Spleen (tissue), 7 donors: ENCODE data around the gene SLC17A8.

Experiments
- CTCF ChIP-seq, 11 experiments: fragments of 200-600 bp in 7 of 11; fragments of 450-650 bp in 4 of 11; sonication (generic) in 4 of 11; IDR thresholded peaks in 8 of 11; conservative IDR thresholded peaks in 3 of 11; 1 replicate in 7 of 11; 2 replicates in 4 of 11; pipeline versions ENCODE4 v1.4.0 to v1.8.0; 2016 to 2021; ENCODE audit warnings: antibody characterized with exemption in 11 of 11, inconsistent platforms in 4 of 11, mild to moderate bottlenecking in 1 of 11
- POLR2A ChIP-seq, 3 donors: fragments of 450-650 bp; IDR thresholded peaks; one replicate each; pipeline ENCODE4 v1.5.1; 2017; ENCODE audit warnings: antibody characterized with exemption in 3 of 3, mild to moderate bottlenecking in 1 of 3
- donor health status: DM: no; HTN: no; CAD: no; lungs with moderate emphysema.
- donor health status: DM: no; HTN: no; CAD: no.
- donor health status: DM: no; HTN: no; CAD: no.

- TF ChIP-seq POLR2A (IDR thresholded peaks at IDR 0.05) (no peak), CTCF (IDR thresholded peaks at IDR 0.05 in 8 of 11, conservative IDR thresholded peaks at IDR 0.05 in 3 of 11) (no peak)
Observed at GRCh38 chr12:100346660-100347059, 10.2 kb upstream of the SLC17A8 start.
